ENCODE measurements around the gene CDCA3. TPM values are rescaled to one million over a fixed set of nuclear protein-coding genes. Genes with fewer than 3 reads are reported as not detected.
A peak's percentile ranks its signal among the peaks of the same experiment; 100 is the strongest.

CDCA3 gene
- total and polyA plus RNA-seq, 2 donors (not counting 1 experiment from before 2014, with no cell fraction given): 1.6 to 2.3 TPM

- Histone ChIP-seq H3K36me3 (replicated peaks in 1 of 2; ENCODE audit: control extremely low read depth in 1 of 2, control insufficient read depth in 1 of 2, extremely low read depth in 1 of 2, insufficient read depth in 2 of 2, low read length in 1 of 2) (no peaks in the 10 kb centered on the region), H3K4me1 (ENCODE audit: control insufficient read depth in 2 of 2, insufficient read depth in 2 of 2, low read length in 2 of 2) (peaks cover 0 to 24% of the 10 kb centered on the region in 2 donors), H3K27ac (ENCODE audit: low read length in 2 of 2) (peak overlapping the region in 1 of 2 donors; percentile 24), H3K4me3 (ENCODE audit: control extremely low read depth in 1 of 5, extremely low read depth in 1 of 5, insufficient read depth in 1 of 5, low read depth in 2 of 5, low read length in 4 of 5) (no peak overlapping the region), H3K9me3 (ENCODE audit: control extremely low read depth in 1 of 3, control insufficient read depth in 2 of 3, insufficient read depth in 1 of 3, low read length in 2 of 3) (peaks cover 0 to 3% (median 0%) of the 10 kb centered on the region in 3 donors), H3K4me2 (replicated peaks; ENCODE audit: low read depth, low read length, poor library complexity, severe bottlenecking) (peak overlapping the region; percentile 42), H3K27me3 (replicated peaks in 1 of 4; ENCODE audit: control extremely low read depth in 1 of 4, control insufficient read depth in 3 of 4, insufficient read depth in 4 of 4, low read length in 3 of 4) (peaks cover 0 to 9% (median 0%) of the 10 kb centered on the region in 4 experiments), H3K9ac (ENCODE audit: low read length) (no peak overlapping the region), H3K79me2 (ENCODE audit: control insufficient read depth, insufficient read depth, low read length) (no peaks in the 10 kb centered on the region), H4K20me1 (ENCODE audit: control insufficient read depth, insufficient read depth, low read length, poor library complexity, severe bottlenecking) (no peaks in the 10 kb centered on the region), H2AFZ (ENCODE audit: insufficient read depth, low read depth, low read length, poor library complexity, severe bottlenecking) (peak overlapping the region; percentile 47)
- H3K27ac Mint-ChIP-seq: peak overlapping the region; percentile 61
- H3K4me3 Mint-ChIP-seq: peak overlapping the region; percentile 34
- peak; percentile 77 for ATAC-seq (ENCODE audit: low read depth)
- 67% methylated on average over 7 of the region's 10 CpGs for WGBS (ENCODE audit: insufficient coverage)
- peak; percentile 69 for DNase-seq
- peaks cover 17% of the 10 kb centered on the region for H3K4me1 Mint-ChIP-seq
- H3K27me3 Mint-ChIP-seq: no peaks in the 10 kb centered on the region
- no peaks in the 10 kb centered on the region for H3K9me3 Mint-ChIP-seq (ENCODE audit: insufficient read depth)
- ChIA-PET CTCF (interaction anchor here (0.5 to 1.8 kb wide), 5 partner anchors 11 to 120 kb away, joined by 3 to 8 read pairs (median 5); partner anchors contain the start of genes CDCA3, MLF2 and USP5), POLR2A (interaction anchor here (1.2 kb wide), 1 partner anchor 13 kb away, joined by 4 read pairs; the partner anchor contains the start of gene USP5)
- intact Hi-C loops (cut with micrococcal nuclease): no loop called here
- TF ChIP-seq CTCF (IDR thresholded peaks at IDR 0.05) (no peak), EZH2 (IDR thresholded peaks at IDR 0.05; ENCODE audit: borderline replicate concordance, insufficient read depth, low read depth, low read length, poor library complexity, severe bottlenecking) (no peak)
These were observed 11.4 kb downstream of the CDCA3 start for GRCh38 chr12:6839482-6840201.

- H3K27me3 Mint-ChIP-seq: no peaks in the 10 kb centered on the region
- peaks cover 0 to 24% of the 10 kb centered on the region in 2 donors for H3K4me1 ChIP-seq (ENCODE audit: control insufficient read depth in 2 of 2, insufficient read depth in 2 of 2, low read length in 2 of 2)
- no peak overlapping the region for H3K9ac ChIP-seq (ENCODE audit: low read length)
- H3K27ac Mint-ChIP-seq: no peak overlapping the region
- no peak for TF ChIP-seq EZH2 (IDR thresholded peaks at IDR 0.05; ENCODE audit: borderline replicate concordance, insufficient read depth, low read depth, low read length, poor library complexity, severe bottlenecking)
- no peak for TF ChIP-seq CTCF (IDR thresholded peaks at IDR 0.05)
- DNase-seq: no peak
- H3K27ac ChIP-seq (ENCODE audit: low read length in 2 of 2): no peak overlapping the region
- no peak for ATAC-seq (ENCODE audit: low read depth)
- no peaks in the 10 kb centered on the region for H3K79me2 ChIP-seq (ENCODE audit: control insufficient read depth, insufficient read depth, low read length)
- H3K36me3 ChIP-seq (replicated peaks in 1 of 2; ENCODE audit: control extremely low read depth in 1 of 2, control insufficient read depth in 1 of 2, extremely low read depth in 1 of 2, insufficient read depth in 2 of 2, low read length in 1 of 2): no peaks in the 10 kb centered on the region
- peaks cover 0 to 3% (median 0%) of the 10 kb centered on the region in 3 donors for H3K9me3 ChIP-seq (ENCODE audit: control extremely low read depth in 1 of 3, control insufficient read depth in 2 of 3, insufficient read depth in 1 of 3, low read length in 2 of 3)
- 99% methylated on average over 12 of the region's 16 CpGs for WGBS (ENCODE audit: insufficient coverage)
- CTCF ChIA-PET: interaction anchor here (1.3 to 1.8 kb wide), 3 partner anchors 10 to 85 kb away, joined by 5 to 8 read pairs (median 5); partner anchors contain the start of gene MLF2
- no peak overlapping the region for H3K4me3 ChIP-seq (ENCODE audit: control extremely low read depth in 1 of 5, extremely low read depth in 1 of 5, insufficient read depth in 1 of 5, low read depth in 2 of 5, low read length in 4 of 5)
- H3K4me1 Mint-ChIP-seq: peaks cover 17% of the 10 kb centered on the region
- no peak overlapping the region for H3K4me3 Mint-ChIP-seq
- no peaks in the 10 kb centered on the region for H3K9me3 Mint-ChIP-seq (ENCODE audit: insufficient read depth)
- no peaks in the 10 kb centered on the region for H4K20me1 ChIP-seq (ENCODE audit: control insufficient read depth, insufficient read depth, low read length, poor library complexity, severe bottlenecking)
- peaks cover 0 to 9% (median 0%) of the 10 kb centered on the region in 4 experiments for H3K27me3 ChIP-seq (replicated peaks in 1 of 4; ENCODE audit: control extremely low read depth in 1 of 4, control insufficient read depth in 3 of 4, insufficient read depth in 4 of 4, low read length in 3 of 4)
- POLR2A ChIA-PET: interaction anchor here (1.2 kb wide), 1 partner anchor 13 kb away, joined by 4 read pairs; the partner anchor contains the start of gene USP5
- H2AFZ ChIP-seq (ENCODE audit: insufficient read depth, low read depth, low read length, poor library complexity, severe bottlenecking): no peak overlapping the region
- intact Hi-C loops (cut with micrococcal nuclease): no loop called here
- no peak overlapping the region for H3K4me2 ChIP-seq (replicated peaks; ENCODE audit: low read depth, low read length, poor library complexity, severe bottlenecking)
These were observed 12.2 kb downstream of the CDCA3 start for GRCh38 chr12:6838854-6839253.

Data from B cell (primary cell).